Measurements from ENCODE around the gene CTNNBL1.

CTNNBL1 gene

DNA sequence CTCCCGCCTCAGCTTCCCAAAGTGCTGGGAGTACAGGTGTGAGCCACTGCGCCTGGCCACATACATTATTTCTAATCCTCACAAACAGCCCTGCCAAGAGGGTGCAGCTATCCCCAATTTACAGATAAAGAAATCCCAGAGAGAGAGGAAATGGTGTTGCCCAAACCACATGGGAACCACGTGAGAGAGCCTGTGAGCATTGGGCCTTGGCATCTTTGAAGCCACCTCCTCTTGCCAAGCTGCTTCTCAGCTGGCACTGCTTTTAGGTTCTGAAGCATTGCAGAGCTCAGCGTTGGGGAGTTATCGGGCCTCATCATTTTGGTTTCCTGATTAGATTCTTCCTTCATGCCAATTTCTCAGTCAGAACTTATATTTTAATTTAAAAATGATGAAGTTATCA is 80.3 kb downstream of the CTNNBL1 start:
- DNase-seq (ENCODE audit: low read depth), result no peak
- TF ChIP-seq, protein P1, sequence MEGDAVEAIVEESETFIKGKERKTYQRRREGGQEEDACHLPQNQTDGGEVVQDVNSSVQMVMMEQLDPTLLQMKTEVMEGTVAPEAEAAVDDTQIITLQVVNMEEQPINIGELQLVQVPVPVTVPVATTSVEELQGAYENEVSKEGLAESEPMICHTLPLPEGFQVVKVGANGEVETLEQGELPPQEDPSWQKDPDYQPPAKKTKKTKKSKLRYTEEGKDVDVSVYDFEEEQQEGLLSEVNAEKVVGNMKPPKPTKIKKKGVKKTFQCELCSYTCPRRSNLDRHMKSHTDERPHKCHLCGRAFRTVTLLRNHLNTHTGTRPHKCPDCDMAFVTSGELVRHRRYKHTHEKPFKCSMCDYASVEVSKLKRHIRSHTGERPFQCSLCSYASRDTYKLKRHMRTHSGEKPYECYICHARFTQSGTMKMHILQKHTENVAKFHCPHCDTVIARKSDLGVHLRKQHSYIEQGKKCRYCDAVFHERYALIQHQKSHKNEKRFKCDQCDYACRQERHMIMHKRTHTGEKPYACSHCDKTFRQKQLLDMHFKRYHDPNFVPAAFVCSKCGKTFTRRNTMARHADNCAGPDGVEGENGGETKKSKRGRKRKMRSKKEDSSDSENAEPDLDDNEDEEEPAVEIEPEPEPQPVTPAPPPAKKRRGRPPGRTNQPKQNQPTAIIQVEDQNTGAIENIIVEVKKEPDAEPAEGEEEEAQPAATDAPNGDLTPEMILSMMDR (IDR thresholded peaks at IDR 0.05; ENCODE audit: insufficient read depth, low read depth, low read length, missing control alignments), result no peak
- no peak overlapping the region for H3K4me3 ChIP-seq (ENCODE audit: low read length)

DNA sequence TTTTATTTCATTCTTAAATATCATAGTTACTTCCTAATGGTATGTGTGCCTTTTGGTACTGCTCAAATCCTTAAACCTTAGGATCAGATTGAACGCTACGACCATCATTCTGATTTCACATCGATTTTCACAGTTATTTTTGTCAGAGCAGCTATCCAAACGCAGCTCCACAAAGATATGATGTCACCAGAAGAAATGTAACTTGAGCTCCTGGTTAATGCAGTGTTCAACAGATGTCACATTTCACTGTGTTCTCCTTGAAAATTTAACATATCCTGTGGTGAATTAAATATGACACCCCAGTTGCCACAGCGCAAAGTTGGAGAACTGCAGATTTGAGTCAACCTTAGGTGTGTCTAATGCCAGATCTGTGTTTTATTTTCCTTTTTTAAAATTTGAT is 81.4 kb downstream of the CTNNBL1 start:
- DNase-seq (ENCODE audit: low read depth), result no peak
- TF ChIP-seq, protein P1 (IDR thresholded peaks at IDR 0.05; ENCODE audit: insufficient read depth, low read depth, low read length, missing control alignments), result no peak
- no peak overlapping the region for H3K4me3 ChIP-seq (ENCODE audit: low read length)

GRCh38 chr20:37776049-37776448 is 82.2 kb downstream of the CTNNBL1 start:
- H3K4me3 ChIP-seq (ENCODE audit: low read length), result no peak overlapping the region
- TF ChIP-seq, protein P1 (IDR thresholded peaks at IDR 0.05; ENCODE audit: insufficient read depth, low read depth, low read length, missing control alignments), result no peak
- DNase-seq (ENCODE audit: low read depth), result no peak

- DNase-seq (ENCODE audit: low read depth), result no peak
- TF ChIP-seq, protein P1 (IDR thresholded peaks at IDR 0.05; ENCODE audit: insufficient read depth, low read depth, low read length, missing control alignments), result no peak
- no peak overlapping the region for H3K4me3 ChIP-seq (ENCODE audit: low read length)
Measured at GRCh38 chr20:37776526-37776925, 82.7 kb downstream of the CTNNBL1 start.

GRCh38 chr20:37777012-37777950 is 83.5 kb downstream of the CTNNBL1 start:
- TF ChIP-seq, protein P1 (IDR thresholded peaks at IDR 0.05; ENCODE audit: insufficient read depth, low read depth, low read length, missing control alignments), result no peak
- H3K4me3 ChIP-seq (ENCODE audit: low read length), result no peak overlapping the region
- DNase-seq (ENCODE audit: low read depth), result no peak

DNA sequence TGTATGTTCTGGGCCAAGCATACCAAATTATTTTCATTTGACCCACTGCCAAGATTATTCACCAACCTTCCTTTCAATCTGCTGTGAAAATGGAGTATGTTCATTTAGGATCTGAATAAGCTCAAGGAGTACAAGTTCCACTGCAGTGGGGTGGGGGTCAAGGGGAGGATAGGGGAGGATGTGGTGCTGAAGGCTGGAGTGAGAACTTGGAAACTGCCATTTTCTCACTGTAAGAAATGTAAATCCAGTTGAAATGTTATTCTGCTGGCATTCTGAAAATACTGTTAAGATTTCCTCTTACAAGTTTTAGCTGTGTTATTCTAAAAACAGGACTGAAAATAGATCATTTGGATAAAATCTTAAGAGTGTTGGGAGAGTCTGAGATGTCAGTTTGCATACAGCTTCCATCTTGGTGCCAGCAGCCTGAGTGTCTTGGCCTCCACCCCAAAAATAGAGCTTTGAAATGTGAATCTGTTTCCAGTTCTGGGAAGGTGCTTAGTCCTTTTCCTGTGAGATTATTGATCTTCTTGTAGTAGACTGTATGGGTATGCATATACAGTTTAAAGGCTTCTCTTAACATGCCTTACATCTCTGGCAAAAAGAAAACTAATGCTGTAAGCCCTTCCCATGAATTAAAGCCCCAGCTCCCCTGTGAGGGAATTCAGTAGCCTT is 84.3 kb downstream of the CTNNBL1 start:
- DNase-seq (ENCODE audit: low read depth), result no peak
- no peak overlapping the region for H3K4me3 ChIP-seq (ENCODE audit: low read length)
- TF ChIP-seq, protein P1 (IDR thresholded peaks at IDR 0.05; ENCODE audit: insufficient read depth, low read depth, low read length, missing control alignments), result no peak
